ENCODE results near the gene COL20A1. TPM values are rescaled to one million over a fixed set of nuclear protein-coding genes. Genes with fewer than 3 reads are reported as not detected.

Gene COL20A1
- total and polyA plus RNA-seq, 3 donors from 2014 or later: 14.4 to 17.2 (median 17.1) TPM

GRCh38 chr20:63354636-63355350 lies 61.8 kb downstream of the COL20A1 start:
- H3K9me3 ChIP-seq: no peaks in the 10 kb centered on the region
- intact Hi-C loops (cut with DNase I; ENCODE audit: low total_unique reads): no loop called here
- no peak overlapping the region for H3K27ac ChIP-seq
- H3K36me3 ChIP-seq (ENCODE audit: low read depth, missing control alignments): no peaks in the 10 kb centered on the region
- H3K4me3 ChIP-seq: no peak overlapping the region
- no peak for DNase-seq
- H3K4me1 ChIP-seq: peaks cover 4% of the 10 kb centered on the region
- 92 to 97% methylated on average over 12 to 25 of the region's 25 CpGs for WGBS, 2 donors
- H3K27me3 ChIP-seq: no peaks in the 10 kb centered on the region
- TF ChIP-seq CTCF (IDR thresholded peaks at IDR 0.05): no peak
- no peak for TF ChIP-seq POLR2A (IDR thresholded peaks at IDR 0.05)

- no peaks in the 10 kb centered on the region for H3K27me3 ChIP-seq
- H3K27ac ChIP-seq: no peak overlapping the region
- 91% methylated on average over 9 of the region's 11 CpGs; no CpG with 5 or more reads in 1 of the 2 donors for WGBS, 2 donors
- TF ChIP-seq CTCF (IDR thresholded peaks at IDR 0.05) (no peak), POLR2A (IDR thresholded peaks at IDR 0.05) (no peak)
- peaks cover 4% of the 10 kb centered on the region for H3K4me1 ChIP-seq
- no peak for DNase-seq
- no peaks in the 10 kb centered on the region for H3K9me3 ChIP-seq
- H3K4me3 ChIP-seq: no peak overlapping the region
- no peaks in the 10 kb centered on the region for H3K36me3 ChIP-seq (ENCODE audit: low read depth, missing control alignments)
- intact Hi-C loops (cut with DNase I; ENCODE audit: low total_unique reads): no loop called here
Measured at GRCh38 chr20:63355781-63356295, 62.9 kb downstream of the COL20A1 start.

GRCh38 chr20:63356511-63356910 lies 63.5 kb downstream of the COL20A1 start:
- TF ChIP-seq POLR2A (IDR thresholded peaks at IDR 0.05): no peak
- TF ChIP-seq CTCF (IDR thresholded peaks at IDR 0.05): no peak
- WGBS, 2 donors: 93 to 100% methylated on average over 3 to 8 of the region's 8 CpGs
- DNase-seq: no peak
- Histone ChIP-seq H3K27me3 (no peaks in the 10 kb centered on the region), H3K4me3 (no peak overlapping the region), H3K4me1 (peaks cover 4% of the 10 kb centered on the region), H3K9me3 (no peaks in the 10 kb centered on the region), H3K36me3 (ENCODE audit: low read depth, missing control alignments) (no peaks in the 10 kb centered on the region), H3K27ac (no peak overlapping the region)
- intact Hi-C loops (cut with DNase I; ENCODE audit: low total_unique reads): no loop called here

GRCh38 chr20:63356931-63357879 lies 64.2 kb downstream of the COL20A1 start:
- Histone ChIP-seq H3K4me1 (peaks cover 4% of the 10 kb centered on the region), H3K36me3 (ENCODE audit: low read depth, missing control alignments) (no peaks in the 10 kb centered on the region), H3K4me3 (no peak overlapping the region), H3K27me3 (no peaks in the 10 kb centered on the region), H3K27ac (no peak overlapping the region), H3K9me3 (no peaks in the 10 kb centered on the region)
- DNase-seq: no peak
- TF ChIP-seq POLR2A (IDR thresholded peaks at IDR 0.05) (no peak), CTCF (IDR thresholded peaks at IDR 0.05) (no peak)
- intact Hi-C loops (cut with DNase I; ENCODE audit: low total_unique reads): no loop called here
- 76 to 80% methylated on average over 16 to 27 of the region's 30 CpGs for WGBS, 2 donors

Data from testis (tissue), 3 donors.